Natural killer cell (primary cell): ENCODE measurements around the gene NRG3. TPM values are rescaled to one million over a fixed set of nuclear protein-coding genes. Genes with fewer than 3 reads are reported as not detected.

Experiments used
- ATAC-seq, 3 donors: fragments of 150-1000 bp in 2 of 3; fragments of 200-7000 bp in 1 of 3; cut with Tn5 transposase; 1 replicate in 1 of 3; 2 replicates in 2 of 3; pipeline ENCODE4 v1.10.0; 2021; ENCODE audit warnings: mild to moderate bottlenecking in 2 of 3, moderate library complexity in 2 of 3
- DNase-seq, 2 donors: peaks; one replicate each; pipeline versions ENCODE4 v3.0.0 to v3.0.0-alpha.2; 2013 to 2021; ENCODE audit warnings: mixed read lengths in 1 of 2
- H3K27ac ChIP-seq: one replicate; pipeline ENCODE4 v1.5.1; 2013; ENCODE audit warnings: mild to moderate bottlenecking, low read length
- H3K27me3 ChIP-seq: one replicate; pipeline ENCODE4 v1.6.1; 2013; ENCODE audit warnings: low read length; ENCODE audit not compliant: control insufficient read depth, insufficient read depth
- H3K36me3 ChIP-seq: one replicate; pipeline ENCODE4 v1.6.1; 2013; ENCODE audit warnings: low read length; ENCODE audit not compliant: control insufficient read depth, insufficient read depth
- H3K4me1 ChIP-seq: one replicate; pipeline ENCODE4 v1.6.1; 2013; ENCODE audit warnings: low read length; ENCODE audit not compliant: control insufficient read depth, insufficient read depth
- H3K4me3 ChIP-seq: one replicate; pipeline ENCODE4 v1.5.1; 2013; ENCODE audit warnings: low read length
- H3K9me3 ChIP-seq: one replicate; pipeline ENCODE4 v1.6.1; 2013; ENCODE audit warnings: low read length; ENCODE audit not compliant: control insufficient read depth, insufficient read depth
- H3K27ac Mint-ChIP-seq, 2 donors: one replicate each; pipeline ENCODE4 v1.8.0; 2022; ENCODE audit warnings: mild to moderate bottlenecking in 2 of 2, mixed read lengths in 2 of 2, moderate library complexity in 1 of 2
- H3K27me3 Mint-ChIP-seq, 2 donors: one replicate each; pipeline ENCODE4 v1.8.0; 2022; ENCODE audit warnings: low read depth in 2 of 2, mixed read lengths in 2 of 2
- H3K36me3 Mint-ChIP-seq: one replicate; pipeline ENCODE4 v1.8.0; 2022; ENCODE audit warnings: mixed read lengths
- H3K4me1 Mint-ChIP-seq, 2 donors: one replicate each; pipeline ENCODE4 v1.8.0; 2022; ENCODE audit warnings: mixed read lengths in 2 of 2
- H3K4me3 Mint-ChIP-seq: one replicate; pipeline ENCODE4 v1.8.0; 2022; ENCODE audit warnings: mild to moderate bottlenecking, moderate library complexity, mixed read lengths
- H3K9me3 Mint-ChIP-seq, 2 donors: one replicate each; pipeline ENCODE4 v1.8.0; 2022; ENCODE audit warnings: mixed read lengths in 2 of 2
- CTCF ChIP-seq: fragments of 200-600 bp; IDR thresholded peaks from one replicate; pipeline ENCODE4 v1.8.0; 2022; ENCODE audit warnings: antibody characterized with exemption
- WGBS: methylation state at CpG from one replicate; pipeline ENCODE4 v1.1.7; 2013; ENCODE audit warnings: missing lambda C conversion rate; ENCODE audit not compliant: insufficient coverage; 5-methylcytosine and 5-hydroxymethylcytosine counted together
- intact Hi-C: fragments of 100-400 bp; cut with micrococcal nuclease; formaldehyde crosslinking; loops from one replicate; pipeline ENCODE4 v1.14.2; 2022
- total RNA-seq, 4 donors: library from RNA; stranded (reverse); fragments of 120-200 nt in 1 of 4; gene quantifications; one replicate each; pipeline versions ENCODE4 v1.2.3 to v1.2.4, GENCODE V29; 2013 to 2022

NRG3 gene
- total RNA-seq, 3 donors from 2014 or later (not counting 1 experiment from before 2014, with no cell fraction given): not detected

GRCh38 chr10:82084496-82084895, 209.5 kb downstream of the NRG3 start:
- H3K9me3 Mint-ChIP-seq: peaks cover 5 to 11% of the 10 kb centered on the region in 2 donors
- 70% methylated on average over 2 of the region's 2 CpGs for WGBS

GRCh38 chr10:82084904-82085303, 209.9 kb downstream of the NRG3 start:
- intact Hi-C loops: no loop called here
- H3K27ac Mint-ChIP-seq: no peak overlapping the region
- no peak for DNase-seq
- no peak for TF ChIP-seq CTCF
- H3K9me3 Mint-ChIP-seq: peaks cover 5 to 11% of the 10 kb centered on the region in 2 donors
- H3K4me3 Mint-ChIP-seq: no peak overlapping the region
- ATAC-seq: no peak
- 80% methylated on average over 6 of the region's 7 CpGs for WGBS
- Histone ChIP-seq H3K4me3 (no peak overlapping the region), H3K9me3 (no peaks in the 10 kb centered on the region), H3K27me3 (no peaks in the 10 kb centered on the region), H3K36me3 (no peaks in the 10 kb centered on the region), H3K4me1 (no peaks in the 10 kb centered on the region), H3K27ac (no peak overlapping the region)
- H3K27me3 Mint-ChIP-seq: no peaks in the 10 kb centered on the region
- peaks cover 9% of the 10 kb centered on the region for H3K36me3 Mint-ChIP-seq
- H3K4me1 Mint-ChIP-seq: no peaks in the 10 kb centered on the region

More at GRCh38 chr10:82084496-82084895, 209.5 kb downstream of the NRG3 start:
- ATAC-seq: no peak
- Histone ChIP-seq H3K4me1 (no peaks in the 10 kb centered on the region), H3K9me3 (no peaks in the 10 kb centered on the region), H3K36me3 (no peaks in the 10 kb centered on the region), H3K27me3 (no peaks in the 10 kb centered on the region), H3K27ac (no peak overlapping the region), H3K4me3 (no peak overlapping the region)
- H3K27me3 Mint-ChIP-seq: no peaks in the 10 kb centered on the region
- H3K36me3 Mint-ChIP-seq: peaks cover 9% of the 10 kb centered on the region
- H3K27ac Mint-ChIP-seq: no peak overlapping the region
- no peaks in the 10 kb centered on the region for H3K4me1 Mint-ChIP-seq
- no peak for DNase-seq
- TF ChIP-seq CTCF: no peak
- intact Hi-C loops: no loop called here
- H3K4me3 Mint-ChIP-seq: no peak overlapping the region

- H3K36me3 Mint-ChIP-seq: peaks cover 9% of the 10 kb centered on the region
- no peak overlapping the region for H3K27ac ChIP-seq
- no peak for DNase-seq
- ATAC-seq: no peak
- H3K36me3 ChIP-seq: no peaks in the 10 kb centered on the region
- no peak overlapping the region for H3K27ac Mint-ChIP-seq
- H3K27me3 Mint-ChIP-seq: no peaks in the 10 kb centered on the region
- no peak for TF ChIP-seq CTCF
- H3K4me3 Mint-ChIP-seq: no peak overlapping the region
- 57% methylated on average over 1 of the region's 2 CpGs for WGBS
- no peaks in the 10 kb centered on the region for H3K9me3 ChIP-seq
- H3K9me3 Mint-ChIP-seq: peaks cover 4 to 5% of the 10 kb centered on the region in 2 donors
- H3K27me3 ChIP-seq: no peaks in the 10 kb centered on the region
- intact Hi-C loops: no loop called here
- no peaks in the 10 kb centered on the region for H3K4me1 Mint-ChIP-seq
- no peak overlapping the region for H3K4me3 ChIP-seq
- no peaks in the 10 kb centered on the region for H3K4me1 ChIP-seq
Observed at GRCh38 chr10:82089327-82089726, 214.3 kb downstream of the NRG3 start.

DNA sequence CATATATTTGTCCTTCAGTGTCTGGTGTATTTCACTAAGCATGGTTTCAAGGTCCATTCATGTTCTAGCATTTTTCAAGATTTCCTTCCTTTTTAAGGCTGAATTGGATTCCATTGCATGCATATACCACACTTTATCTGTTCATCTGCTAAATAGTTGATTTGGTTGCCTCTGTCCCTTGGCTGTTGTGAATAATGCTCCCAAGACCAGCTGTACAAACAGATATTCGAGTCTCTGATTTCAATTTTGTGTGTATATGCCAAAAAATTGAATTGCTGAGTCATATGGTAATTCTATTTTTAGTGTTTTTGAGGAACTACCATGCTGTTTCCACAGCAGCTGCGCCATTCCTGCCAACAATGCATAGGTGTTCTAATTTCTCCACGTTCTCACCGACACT, 216.4 kb downstream of the NRG3 start:
- WGBS: 45% methylated on average over 2 of the region's 4 CpGs

More for the DNA sequence above, 216.4 kb downstream of the NRG3 start:
- no peak overlapping the region for H3K27ac Mint-ChIP-seq
- no peak overlapping the region for H3K27ac ChIP-seq
- no peaks in the 10 kb centered on the region for H3K27me3 ChIP-seq
- H3K36me3 ChIP-seq: no peaks in the 10 kb centered on the region
- H3K4me1 Mint-ChIP-seq: no peaks in the 10 kb centered on the region
- no peaks in the 10 kb centered on the region for H3K27me3 Mint-ChIP-seq
- DNase-seq: no peak
- no peaks in the 10 kb centered on the region for H3K36me3 Mint-ChIP-seq
- ATAC-seq: no peak
- intact Hi-C loops: no loop called here
- H3K4me1 ChIP-seq: no peaks in the 10 kb centered on the region
- no peak overlapping the region for H3K4me3 Mint-ChIP-seq
- peaks cover 4 to 9% of the 10 kb centered on the region in 2 donors for H3K9me3 Mint-ChIP-seq
- no peak for TF ChIP-seq CTCF
- H3K9me3 ChIP-seq: no peaks in the 10 kb centered on the region
- H3K4me3 ChIP-seq: no peak overlapping the region
